Vagina (tissue), 2 donors: Measurements from ENCODE around the gene PPP1R36.

ENCODE experiments used
- CTCF ChIP-seq, 3 experiments: fragments of 450-650 bp in 2 of 3; fragments of 200-600 bp in 1 of 3; sonication (generic) in 1 of 3; IDR thresholded peaks; one replicate each; pipeline ENCODE4 v1.5.1; 2017 to 2019; ENCODE audit warnings: antibody characterized with exemption in 3 of 3, mild to moderate bottlenecking in 2 of 3, moderate library complexity in 2 of 3
- POLR2A ChIP-seq, 2 donors: fragments of 450-650 bp; IDR thresholded peaks; one replicate each; pipeline ENCODE4 v1.6.1; 2017; ENCODE audit warnings: antibody characterized with exemption in 2 of 2, mild to moderate bottlenecking in 2 of 2, moderate library complexity in 2 of 2
- POLR2AphosphoS5 ChIP-seq, 2 donors: sonication (generic); formaldehyde crosslinking; IDR thresholded peaks; one replicate each; pipeline ENCODE4 v1.9.0; 2017; ENCODE audit warnings: antibody characterized with exemption in 2 of 2, mild to moderate bottlenecking in 2 of 2, low read depth in 1 of 2; ENCODE audit not compliant: insufficient read depth in 1 of 2

- TF ChIP-seq CTCF (IDR thresholded peaks at IDR 0.05) = no peak
- no peak for TF ChIP-seq POLR2A (IDR thresholded peaks at IDR 0.05)
- no peak for TF ChIP-seq POLR2AphosphoS5 (IDR thresholded peaks at IDR 0.05; ENCODE audit: insufficient read depth in 1 of 2, low read depth in 1 of 2)
These were observed 11.9 kb downstream of the PPP1R36 start for GRCh38 chr14:64561631-64562030.
